ENCODE results near the gene LMO1.

DNA sequence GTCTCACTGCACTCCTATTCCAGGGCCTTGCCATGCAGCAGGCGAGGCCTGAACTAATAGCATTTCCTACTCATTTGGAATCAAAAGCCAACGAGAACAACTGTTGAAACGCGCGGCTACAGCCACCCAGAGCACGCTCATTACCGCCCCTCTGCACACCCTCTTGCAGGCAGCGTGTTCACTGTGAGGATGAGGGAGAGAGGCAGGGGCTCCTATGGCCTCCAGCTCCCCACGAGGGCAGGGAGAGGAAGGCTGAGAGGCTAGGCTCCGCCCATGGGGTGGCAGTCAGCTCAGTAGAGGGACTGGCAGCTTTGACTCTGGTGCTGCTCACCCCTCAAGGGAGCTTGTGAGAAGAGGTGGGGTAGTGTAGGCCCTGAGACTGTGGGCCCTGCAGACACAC lies 26.2 kb downstream of the LMO1 start:
- TF ChIP-seq TRIM24 (CRISPR knock-in tag; IDR thresholded peaks at IDR 0.05) (no peak), KLF9 (CRISPR knock-in tag; IDR thresholded peaks at IDR 0.05; ENCODE audit: low read depth) (no peak), ATF6 (CRISPR knock-in tag; conservative IDR thresholded peaks at IDR 0.05) (no peak), ZSCAN30 (CRISPR knock-in tag; IDR thresholded peaks at IDR 0.05) (no peak), SP1 (IDR thresholded peaks at IDR 0.05) (no peak), SP1 (CRISPR knock-in tag; IDR thresholded peaks at IDR 0.05) (no peak), POLR2AphosphoS2 (IDR thresholded peaks at IDR 0.05; ENCODE audit: low read depth, low read length) (no peak), EED (CRISPR knock-in tag; IDR thresholded peaks at IDR 0.05) (no peak), ELF3 (CRISPR knock-in tag; IDR thresholded peaks at IDR 0.05) (no peak), SMARCC2 (IDR thresholded peaks at IDR 0.05) (no peak), SPEN (CRISPR knock-in tag; IDR thresholded peaks at IDR 0.05; ENCODE audit: low read depth) (no peak), NFE2 (CRISPR knock-in tag; IDR thresholded peaks at IDR 0.05) (no peak), CBX1 (IDR thresholded peaks at IDR 0.05; ENCODE audit: low read depth) (no peak)
- TF ChIP-seq, protein P1, sequence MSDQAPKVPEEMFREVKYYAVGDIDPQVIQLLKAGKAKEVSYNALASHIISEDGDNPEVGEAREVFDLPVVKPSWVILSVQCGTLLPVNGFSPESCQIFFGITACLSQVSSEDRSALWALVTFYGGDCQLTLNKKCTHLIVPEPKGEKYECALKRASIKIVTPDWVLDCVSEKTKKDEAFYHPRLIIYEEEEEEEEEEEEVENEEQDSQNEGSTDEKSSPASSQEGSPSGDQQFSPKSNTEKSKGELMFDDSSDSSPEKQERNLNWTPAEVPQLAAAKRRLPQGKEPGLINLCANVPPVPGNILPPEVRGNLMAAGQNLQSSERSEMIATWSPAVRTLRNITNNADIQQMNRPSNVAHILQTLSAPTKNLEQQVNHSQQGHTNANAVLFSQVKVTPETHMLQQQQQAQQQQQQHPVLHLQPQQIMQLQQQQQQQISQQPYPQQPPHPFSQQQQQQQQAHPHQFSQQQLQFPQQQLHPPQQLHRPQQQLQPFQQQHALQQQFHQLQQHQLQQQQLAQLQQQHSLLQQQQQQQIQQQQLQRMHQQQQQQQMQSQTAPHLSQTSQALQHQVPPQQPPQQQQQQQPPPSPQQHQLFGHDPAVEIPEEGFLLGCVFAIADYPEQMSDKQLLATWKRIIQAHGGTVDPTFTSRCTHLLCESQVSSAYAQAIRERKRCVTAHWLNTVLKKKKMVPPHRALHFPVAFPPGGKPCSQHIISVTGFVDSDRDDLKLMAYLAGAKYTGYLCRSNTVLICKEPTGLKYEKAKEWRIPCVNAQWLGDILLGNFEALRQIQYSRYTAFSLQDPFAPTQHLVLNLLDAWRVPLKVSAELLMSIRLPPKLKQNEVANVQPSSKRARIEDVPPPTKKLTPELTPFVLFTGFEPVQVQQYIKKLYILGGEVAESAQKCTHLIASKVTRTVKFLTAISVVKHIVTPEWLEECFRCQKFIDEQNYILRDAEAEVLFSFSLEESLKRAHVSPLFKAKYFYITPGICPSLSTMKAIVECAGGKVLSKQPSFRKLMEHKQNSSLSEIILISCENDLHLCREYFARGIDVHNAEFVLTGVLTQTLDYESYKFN (CRISPR knock-in tag; conservative IDR thresholded peaks at IDR 0.05) = no peak

Measured in HepG2 (cell line).